Liver (tissue), 3 donors: ENCODE measurements around the gene FXYD2.

Experiments
- CTCF ChIP-seq: fragments of 150-350 bp; IDR thresholded peaks from 2 replicates; pipeline ENCODE4 v1.5.1; 2017; ENCODE audit warnings: improper control_type of control experiment, low read depth, low read length; ENCODE audit not compliant: missing input control
- EGR1 ChIP-seq, 2 donors: IDR thresholded peaks; 2 replicates each; pipeline ENCODE4 v1.6.1; 2016 to 2018; ENCODE audit warnings: antibody characterized with exemption in 2 of 2, low read depth in 2 of 2
- GABPA ChIP-seq, 2 donors: IDR thresholded peaks in 1 of 2; conservative IDR thresholded peaks in 1 of 2; 2 replicates each; pipeline ENCODE4 v1.6.1; 2016; ENCODE audit warnings: antibody characterized with exemption in 2 of 2, mild to moderate bottlenecking in 1 of 2, moderate library complexity in 1 of 2
- JUND ChIP-seq, 2 donors: IDR thresholded peaks; 2 replicates each; pipeline ENCODE4 v1.6.1; 2016; ENCODE audit warnings: antibody characterized with exemption in 2 of 2
- NR2F2 ChIP-seq: IDR thresholded peaks from 2 replicates; pipeline ENCODE4 v1.6.1; 2016; ENCODE audit warnings: antibody characterized with exemption
- RAD21 ChIP-seq, 2 donors: IDR thresholded peaks; 2 replicates each; pipeline ENCODE4 v1.6.1; 2016; ENCODE audit warnings: antibody characterized with exemption in 2 of 2, mild to moderate bottlenecking in 2 of 2
- RXRA ChIP-seq, 2 donors: IDR thresholded peaks; 2 replicates each; pipeline ENCODE4 v1.6.1; 2017 to 2018; ENCODE audit warnings: antibody characterized with exemption in 2 of 2, mild to moderate bottlenecking in 1 of 2
- SP1 ChIP-seq: IDR thresholded peaks from 2 replicates; pipeline ENCODE4 v1.6.1; 2018; ENCODE audit warnings: antibody characterized with exemption, mild to moderate bottlenecking
- TAF1 ChIP-seq: conservative IDR thresholded peaks from 2 replicates; pipeline ENCODE4 v1.6.1; 2016; ENCODE audit warnings: antibody characterized with exemption, mild to moderate bottlenecking
- YY1 ChIP-seq: IDR thresholded peaks from 2 replicates; pipeline ENCODE4 v1.6.1; 2016; ENCODE audit warnings: antibody characterized with exemption, mild to moderate bottlenecking
- TF ChIP-seq, protein P1 (sequence below): IDR thresholded peaks from 2 replicates; pipeline ENCODE4 v1.6.1; 2016; ENCODE audit warnings: antibody characterized with exemption, mild to moderate bottlenecking
- TF ChIP-seq, protein P2 (sequence below): IDR thresholded peaks from 2 replicates; pipeline ENCODE4 v1.6.1; 2016; ENCODE audit warnings: antibody characterized with exemption
- TF ChIP-seq, protein P3 (sequence below): IDR thresholded peaks from 2 replicates; pipeline ENCODE4 v1.6.1; 2016; ENCODE audit warnings: antibody characterized with exemption
- donor health status: healthy.
- donor health status: healthy.

GRCh38 chr11:117821431-117821830, 3.1 kb downstream of the FXYD2 start:
- TF ChIP-seq CTCF (no peak), JUND (IDR thresholded peaks at IDR 0.05) (no peak), EGR1 (IDR thresholded peaks at IDR 0.05; ENCODE audit: low read depth in 2 of 2) (no peak), SP1 (no peak), RXRA (IDR thresholded peaks at IDR 0.05) (no peak), NR2F2 (no peak), GABPA (IDR thresholded peaks at IDR 0.05 in 1 of 2, conservative IDR thresholded peaks at IDR 0.05 in 1 of 2) (no peak), YY1 (no peak), RAD21 (IDR thresholded peaks at IDR 0.05) (no peak), TAF1 (no peak)
- TF ChIP-seq, protein P1, sequence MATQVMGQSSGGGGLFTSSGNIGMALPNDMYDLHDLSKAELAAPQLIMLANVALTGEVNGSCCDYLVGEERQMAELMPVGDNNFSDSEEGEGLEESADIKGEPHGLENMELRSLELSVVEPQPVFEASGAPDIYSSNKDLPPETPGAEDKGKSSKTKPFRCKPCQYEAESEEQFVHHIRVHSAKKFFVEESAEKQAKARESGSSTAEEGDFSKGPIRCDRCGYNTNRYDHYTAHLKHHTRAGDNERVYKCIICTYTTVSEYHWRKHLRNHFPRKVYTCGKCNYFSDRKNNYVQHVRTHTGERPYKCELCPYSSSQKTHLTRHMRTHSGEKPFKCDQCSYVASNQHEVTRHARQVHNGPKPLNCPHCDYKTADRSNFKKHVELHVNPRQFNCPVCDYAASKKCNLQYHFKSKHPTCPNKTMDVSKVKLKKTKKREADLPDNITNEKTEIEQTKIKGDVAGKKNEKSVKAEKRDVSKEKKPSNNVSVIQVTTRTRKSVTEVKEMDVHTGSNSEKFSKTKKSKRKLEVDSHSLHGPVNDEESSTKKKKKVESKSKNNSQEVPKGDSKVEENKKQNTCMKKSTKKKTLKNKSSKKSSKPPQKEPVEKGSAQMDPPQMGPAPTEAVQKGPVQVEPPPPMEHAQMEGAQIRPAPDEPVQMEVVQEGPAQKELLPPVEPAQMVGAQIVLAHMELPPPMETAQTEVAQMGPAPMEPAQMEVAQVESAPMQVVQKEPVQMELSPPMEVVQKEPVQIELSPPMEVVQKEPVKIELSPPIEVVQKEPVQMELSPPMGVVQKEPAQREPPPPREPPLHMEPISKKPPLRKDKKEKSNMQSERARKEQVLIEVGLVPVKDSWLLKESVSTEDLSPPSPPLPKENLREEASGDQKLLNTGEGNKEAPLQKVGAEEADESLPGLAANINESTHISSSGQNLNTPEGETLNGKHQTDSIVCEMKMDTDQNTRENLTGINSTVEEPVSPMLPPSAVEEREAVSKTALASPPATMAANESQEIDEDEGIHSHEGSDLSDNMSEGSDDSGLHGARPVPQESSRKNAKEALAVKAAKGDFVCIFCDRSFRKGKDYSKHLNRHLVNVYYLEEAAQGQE = no peak
- TF ChIP-seq, protein P2, sequence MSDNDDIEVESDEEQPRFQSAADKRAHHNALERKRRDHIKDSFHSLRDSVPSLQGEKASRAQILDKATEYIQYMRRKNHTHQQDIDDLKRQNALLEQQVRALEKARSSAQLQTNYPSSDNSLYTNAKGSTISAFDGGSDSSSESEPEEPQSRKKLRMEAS = no peak
- TF ChIP-seq, protein P3, sequence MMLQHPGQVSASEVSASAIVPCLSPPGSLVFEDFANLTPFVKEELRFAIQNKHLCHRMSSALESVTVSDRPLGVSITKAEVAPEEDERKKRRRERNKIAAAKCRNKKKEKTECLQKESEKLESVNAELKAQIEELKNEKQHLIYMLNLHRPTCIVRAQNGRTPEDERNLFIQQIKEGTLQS = no peak
